ENCODE measurements around the gene KLHDC7B. TPM values are rescaled to one million over a fixed set of nuclear protein-coding genes. Genes with fewer than 3 reads are reported as not detected.
"Not testable (repeated sequence)": the region's sequence is repeated elsewhere in the genome, so short reads cannot be mapped to it uniquely, and the experiment has no call there.

The KLHDC7B gene
- total RNA-seq, 1 experiment from 2014 or later: not detected

DNA sequence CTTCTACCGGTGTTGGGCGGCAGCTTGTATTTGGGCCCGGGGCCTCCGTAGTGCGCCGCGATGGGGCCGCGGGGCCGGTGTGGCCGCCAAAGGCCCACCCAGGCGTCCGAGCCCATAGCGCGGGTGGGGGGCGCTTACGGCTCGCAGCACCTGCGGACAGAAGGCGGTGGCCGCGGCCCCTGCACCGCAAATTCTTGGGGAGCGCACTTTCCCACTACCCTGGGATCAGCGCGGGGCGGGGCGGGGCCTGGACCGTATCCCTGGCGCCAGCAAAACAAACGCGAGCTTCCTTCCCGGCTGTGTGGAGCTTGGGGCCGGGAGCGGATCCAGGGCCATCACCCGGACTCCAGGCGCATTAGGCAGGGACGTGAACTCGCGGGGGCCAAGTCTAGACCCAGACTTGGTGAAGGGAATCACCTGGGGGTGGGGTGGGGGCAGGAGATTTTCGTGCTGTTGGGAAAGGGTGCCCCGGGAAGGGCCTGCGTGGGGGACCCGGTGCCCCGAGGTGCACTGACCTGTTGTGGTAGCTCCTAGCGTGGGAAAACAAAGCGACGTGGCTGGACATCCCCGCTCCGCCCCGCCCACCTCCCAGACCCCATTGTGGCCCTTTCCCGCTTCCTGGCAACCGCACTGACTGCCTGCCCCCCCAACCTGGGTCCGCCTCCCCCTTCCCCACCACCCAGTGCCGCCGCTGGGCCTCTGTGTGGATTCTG lies 13.6 kb upstream of the KLHDC7B start:
- peak overlapping the region; percentile 81; the same call in 1 of the 2 replicates for H2AFZ ChIP-seq (ENCODE audit: low read length)
- peak overlapping the region; percentile 100 for H3K4me2 ChIP-seq (ENCODE audit: low read length)
- intact Hi-C loops (cut with micrococcal nuclease): loop anchor here (2.0 kb wide), 1 partner anchor 51 kb away; the partner anchor contains the start of gene CHKB
- no peaks in the 10 kb centered on the region for H4K20me1 ChIP-seq (ENCODE audit: low read length)
- H3K27ac ChIP-seq (ENCODE audit: low read length): peak overlapping the region; percentile 20; the same call in 1 of the 2 replicates
- no TSS peak for BruUV-seq (replicated peaks)
- H3K9ac ChIP-seq (ENCODE audit: low read length): peak overlapping the region; percentile 90
- ChIA-PET CTCF (interaction anchor here (0.6 kb wide), 1 partner anchor 88 kb away, joined by 15 read pairs; no protein-coding TSS in a partner anchor), POLR2A (ENCODE audit: unreplicated experiment) (no interaction called here)
- peak overlapping the region; percentile 78 for H3K4me3 ChIP-seq (ENCODE audit: low read length)
- no peaks in the 10 kb centered on the region for H3K79me2 ChIP-seq (ENCODE audit: low read length)
- peak; percentile 43 for ATAC-seq
- no peaks in the 10 kb centered on the region for H3F3A ChIP-seq (ENCODE audit: low read length, unreplicated experiment)
- no peak for TF ChIP-seq EZH2 (IDR thresholded peaks at IDR 0.05; ENCODE audit: low read length, unreplicated experiment)
- TF ChIP-seq, protein P1, sequence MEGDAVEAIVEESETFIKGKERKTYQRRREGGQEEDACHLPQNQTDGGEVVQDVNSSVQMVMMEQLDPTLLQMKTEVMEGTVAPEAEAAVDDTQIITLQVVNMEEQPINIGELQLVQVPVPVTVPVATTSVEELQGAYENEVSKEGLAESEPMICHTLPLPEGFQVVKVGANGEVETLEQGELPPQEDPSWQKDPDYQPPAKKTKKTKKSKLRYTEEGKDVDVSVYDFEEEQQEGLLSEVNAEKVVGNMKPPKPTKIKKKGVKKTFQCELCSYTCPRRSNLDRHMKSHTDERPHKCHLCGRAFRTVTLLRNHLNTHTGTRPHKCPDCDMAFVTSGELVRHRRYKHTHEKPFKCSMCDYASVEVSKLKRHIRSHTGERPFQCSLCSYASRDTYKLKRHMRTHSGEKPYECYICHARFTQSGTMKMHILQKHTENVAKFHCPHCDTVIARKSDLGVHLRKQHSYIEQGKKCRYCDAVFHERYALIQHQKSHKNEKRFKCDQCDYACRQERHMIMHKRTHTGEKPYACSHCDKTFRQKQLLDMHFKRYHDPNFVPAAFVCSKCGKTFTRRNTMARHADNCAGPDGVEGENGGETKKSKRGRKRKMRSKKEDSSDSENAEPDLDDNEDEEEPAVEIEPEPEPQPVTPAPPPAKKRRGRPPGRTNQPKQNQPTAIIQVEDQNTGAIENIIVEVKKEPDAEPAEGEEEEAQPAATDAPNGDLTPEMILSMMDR (conservative IDR thresholded peaks at IDR 0.05; ENCODE audit: low read depth, low read length): no peak
- TF ChIP-seq EZH2phosphoT487 (IDR thresholded peaks at IDR 0.05; ENCODE audit: borderline replicate concordance, low read length): no peak
- H3K9me3 ChIP-seq (ENCODE audit: low read length): no peaks in the 10 kb centered on the region
- H3K36me3 ChIP-seq (ENCODE audit: low read depth, low read length): no peaks in the 10 kb centered on the region
- H3K9me2 ChIP-seq (replicated peaks; ENCODE audit: low read length): no peaks in the 10 kb centered on the region
- peaks cover 10% of the 10 kb centered on the region; the same call in 1 of the 2 replicates for H3K4me1 ChIP-seq (ENCODE audit: insufficient read depth, low read length)
- peak; percentile 43 for DNase-seq
- no peaks in the 10 kb centered on the region for H3K27me3 ChIP-seq (ENCODE audit: low read length)

DNA sequence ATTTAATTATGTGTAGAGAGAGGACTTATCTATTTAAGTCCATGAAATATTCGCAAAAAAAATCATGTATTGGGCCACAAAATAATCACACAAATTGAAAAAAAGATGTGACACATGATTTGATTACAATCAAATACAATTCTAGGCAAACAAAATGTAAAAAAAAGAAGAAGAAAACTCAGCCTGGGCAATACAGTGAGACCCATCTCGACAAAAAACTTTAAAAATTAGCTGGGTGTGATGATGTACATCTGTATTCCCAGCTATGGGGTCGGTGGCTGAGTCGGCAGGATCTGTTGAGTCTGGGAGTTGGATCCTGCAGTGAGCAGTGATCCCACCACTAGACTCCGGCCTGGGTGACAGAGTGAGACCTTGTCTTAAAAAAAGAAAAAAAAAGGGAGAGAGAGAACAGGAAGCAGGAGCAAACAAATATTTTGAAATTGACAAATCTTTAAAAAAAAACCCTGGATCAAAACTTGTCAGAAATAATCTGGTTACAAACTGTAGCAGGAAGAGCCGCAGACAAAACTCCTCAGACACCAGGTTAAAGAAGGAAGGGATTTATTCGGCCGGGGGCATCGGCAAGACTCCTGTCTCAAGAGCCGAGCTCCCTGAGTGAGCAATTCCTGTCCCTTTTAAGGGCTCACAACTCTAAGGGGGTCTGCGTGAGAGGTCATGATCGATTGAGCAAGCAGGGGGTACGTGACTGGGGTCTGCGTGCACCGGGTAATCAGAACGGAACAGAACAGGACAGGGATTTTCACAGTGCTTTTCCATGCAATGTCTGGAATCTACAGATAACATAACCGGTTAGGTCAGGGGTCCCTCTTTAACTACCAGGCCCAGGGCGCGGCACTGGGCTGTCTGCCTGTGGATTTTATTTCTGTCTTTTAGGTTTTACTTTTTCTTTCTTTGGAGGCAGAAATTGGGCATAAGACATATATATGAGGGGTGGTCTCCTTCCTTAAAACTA lies 12.6 kb upstream of the KLHDC7B start:
- Histone ChIP-seq H3K4me1 (ENCODE audit: insufficient read depth, low read length) (peaks cover 10% of the 10 kb centered on the region; the same call in 1 of the 2 replicates), H3K79me2 (ENCODE audit: low read length) (no peaks in the 10 kb centered on the region), H3K36me3 (ENCODE audit: low read depth, low read length) (no peaks in the 10 kb centered on the region), H3K27me3 (ENCODE audit: low read length) (no peaks in the 10 kb centered on the region), H2AFZ (ENCODE audit: low read length) (no peak overlapping the region), H3K9me2 (replicated peaks; ENCODE audit: low read length) (no peaks in the 10 kb centered on the region), H3K27ac (ENCODE audit: low read length) (no peak overlapping the region), H3K4me3 (ENCODE audit: low read length) (no peak overlapping the region; the same call in 1 of the 2 replicates), H3F3A (ENCODE audit: low read length, unreplicated experiment) (no peaks in the 10 kb centered on the region), H3K9me3 (ENCODE audit: low read length) (no peaks in the 10 kb centered on the region), H4K20me1 (ENCODE audit: low read length) (no peaks in the 10 kb centered on the region), H3K9ac (ENCODE audit: low read length) (no peak overlapping the region), H3K4me2 (ENCODE audit: low read length) (peak overlapping the region; percentile 100; the same call in 1 of the 2 replicates)
- no peak for ATAC-seq
- CTCF ChIA-PET: no interaction called here
- intact Hi-C loops (cut with micrococcal nuclease): loop anchor here (2.0 kb wide), 1 partner anchor 50 kb away; the partner anchor contains the start of gene CHKB
- POLR2A ChIA-PET (ENCODE audit: unreplicated experiment): no interaction called here
- BruUV-seq (replicated peaks): no TSS peak
- TF ChIP-seq, protein P1 (conservative IDR thresholded peaks at IDR 0.05; ENCODE audit: low read depth, low read length): no peak
- TF ChIP-seq EZH2 (IDR thresholded peaks at IDR 0.05; ENCODE audit: low read length, unreplicated experiment): no peak
- no peak for TF ChIP-seq EZH2phosphoT487 (IDR thresholded peaks at IDR 0.05; ENCODE audit: borderline replicate concordance, low read length)
- DNase-seq: no peak

DNA sequence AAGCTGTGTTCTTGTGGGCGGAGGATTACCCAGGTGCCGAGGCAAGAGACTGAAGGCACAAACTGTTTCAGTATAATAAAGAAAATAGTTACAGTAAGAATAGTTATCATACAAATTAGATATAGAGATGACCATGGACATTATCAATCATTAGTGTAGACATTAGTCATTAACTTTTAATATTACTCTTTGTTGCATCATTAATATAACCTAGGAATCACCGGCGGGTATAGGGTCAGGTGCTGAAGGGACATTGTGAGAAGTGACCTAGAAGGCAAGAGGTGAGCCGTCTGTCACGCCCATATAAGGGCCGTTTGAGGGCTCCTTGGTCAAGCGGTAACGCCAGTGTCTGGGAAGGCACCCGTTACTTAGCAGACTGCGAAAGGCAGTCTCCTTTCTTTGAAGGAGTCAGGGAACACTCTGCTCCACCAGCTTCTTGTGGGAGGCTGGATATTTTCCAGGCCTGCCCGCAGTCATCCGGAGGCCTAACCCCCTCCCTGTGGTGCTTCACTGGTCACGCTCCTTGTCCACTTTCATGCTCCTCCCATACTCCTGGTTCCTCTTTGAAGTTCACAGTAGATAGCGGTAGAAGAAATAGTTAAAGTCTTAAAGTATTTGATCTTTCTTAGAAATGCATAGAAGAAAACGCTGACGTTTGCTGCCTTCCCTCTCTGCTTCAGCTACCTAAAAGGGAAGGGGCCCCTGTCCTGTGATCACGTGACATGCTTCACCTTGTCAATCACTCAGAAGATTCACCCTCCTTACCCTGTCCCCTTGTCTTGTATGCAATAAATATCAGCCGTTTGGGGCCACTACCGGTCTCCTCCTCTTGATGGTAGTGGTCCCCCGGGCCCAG lies 11.6 kb upstream of the KLHDC7B start:
- intact Hi-C loops (cut with micrococcal nuclease): loop anchor here (2.0 kb wide), 1 partner anchor 49 kb away; the partner anchor contains the start of gene CHKB
- CTCF ChIA-PET, ATAC-seq: not testable (repeated sequence)

More for the DNA sequence above, 11.6 kb upstream of the KLHDC7B start:
- H3K4me2 ChIP-seq (ENCODE audit: low read length); H3F3A ChIP-seq (ENCODE audit: low read length, unreplicated experiment); BruUV-seq (replicated peaks); H3K27me3 ChIP-seq (ENCODE audit: low read length); H3K36me3 ChIP-seq (ENCODE audit: low read depth, low read length); H3K27ac ChIP-seq (ENCODE audit: low read length); H3K9ac ChIP-seq (ENCODE audit: low read length); H4K20me1 ChIP-seq (ENCODE audit: low read length); H3K4me3 ChIP-seq (ENCODE audit: low read length); H3K79me2 ChIP-seq (ENCODE audit: low read length); DNase-seq; POLR2A ChIA-PET (ENCODE audit: unreplicated experiment); H2AFZ ChIP-seq (ENCODE audit: low read length); H3K9me2 ChIP-seq (replicated peaks; ENCODE audit: low read length); H3K9me3 ChIP-seq (ENCODE audit: low read length): not testable (repeated sequence)
- peaks cover 12% of the 10 kb centered on the region for H3K4me1 ChIP-seq (ENCODE audit: insufficient read depth, low read length)
